Naive B cell (primary cell): ENCODE measurements around the gene ZNF385D. TPM values are rescaled to one million over a fixed set of nuclear protein-coding genes. Genes with fewer than 3 reads are reported as not detected.

Experiments
- ATAC-seq, 2 donors: fragments of 150-1000 bp; cut with Tn5 transposase; 2 replicates each; pipeline ENCODE4 v1.10.0; 2021; ENCODE audit warnings: low read depth in 2 of 2, mild to moderate bottlenecking in 2 of 2, moderate library complexity in 2 of 2
- DNase-seq: peaks from one replicate; pipeline ENCODE4 v3.0.0; 2022
- H3K27ac Mint-ChIP-seq, 6 donors: one replicate each; pipeline ENCODE4 v1.8.0; 2020 to 2022; ENCODE audit warnings: mild to moderate bottlenecking in 6 of 6, mixed read lengths in 6 of 6, moderate library complexity in 5 of 6, inconsistent platforms in 2 of 6
- H3K27me3 Mint-ChIP-seq, 3 donors: one replicate each; pipeline ENCODE4 v1.8.0; 2021 to 2022; ENCODE audit warnings: mixed read lengths in 3 of 3, mild to moderate bottlenecking in 1 of 3
- H3K36me3 Mint-ChIP-seq, 2 donors: one replicate each; pipeline ENCODE4 v1.8.0; 2020 to 2022; ENCODE audit warnings: mixed read lengths in 2 of 2, inconsistent platforms in 1 of 2, mild to moderate bottlenecking in 1 of 2
- H3K4me1 Mint-ChIP-seq, 3 donors: one replicate each; pipeline ENCODE4 v1.8.0; 2020 to 2022; ENCODE audit warnings: mixed read lengths in 3 of 3, inconsistent platforms in 1 of 3, mild to moderate bottlenecking in 1 of 3, moderate library complexity in 1 of 3
- H3K4me3 Mint-ChIP-seq, 8 donors: one replicate each; pipeline ENCODE4 v1.8.0; 2020 to 2022; ENCODE audit warnings: mild to moderate bottlenecking in 8 of 8, mixed read lengths in 8 of 8, moderate library complexity in 8 of 8, inconsistent platforms in 2 of 8
- H3K9me3 Mint-ChIP-seq, 7 donors: one replicate each; pipeline ENCODE4 v1.8.0; 2020 to 2022; ENCODE audit warnings: mixed read lengths in 7 of 7, mild to moderate bottlenecking in 5 of 7, inconsistent platforms in 2 of 7, moderate library complexity in 1 of 7
- polyA plus RNA-seq, 6 donors: library from polyadenylated mRNA; unstranded; fragments of 300-500 nt; fragmentation: Illumina TruSeq; gene quantifications; one replicate each; pipeline ENCODE4 v1.2.3, GENCODE V29; 2021; ENCODE audit warnings: low read depth in 6 of 6

The ZNF385D gene
- polyA plus RNA-seq, 6 donors from 2014 or later = 0.31 to 0.98 (median 0.88) TPM; not detected in 3

DNA sequence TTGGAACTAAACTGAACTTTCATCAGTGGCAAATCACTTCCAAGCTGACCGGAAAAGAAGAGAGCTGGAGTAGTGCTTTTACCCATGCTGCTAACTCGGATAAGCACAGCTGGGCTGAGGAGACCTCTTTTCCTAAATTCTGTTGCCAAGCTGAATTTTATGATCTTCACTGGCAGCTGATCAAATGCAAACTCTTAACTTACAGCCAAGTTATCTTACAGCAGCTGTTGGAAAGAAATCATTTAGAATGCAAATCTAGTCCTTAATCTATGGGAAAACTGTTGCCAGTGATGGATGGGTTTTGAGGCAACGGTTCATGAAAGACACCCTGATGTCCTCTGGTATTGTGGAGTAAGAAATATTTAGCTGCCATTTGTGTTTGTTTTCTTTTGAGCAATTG lies 216.5 kb downstream of the ZNF385D start:
- Mint-ChIP-seq H3K27ac (no peak overlapping the region), H3K4me1 (no peaks in the 10 kb centered on the region), H3K27me3 (no peaks in the 10 kb centered on the region), H3K4me3 (no peak overlapping the region), H3K36me3 (no peaks in the 10 kb centered on the region), H3K9me3 (peaks cover 0 to 16% (median 0%) of the 10 kb centered on the region in 7 donors)
- ATAC-seq (no peak), DNase-seq (no peak)

DNA sequence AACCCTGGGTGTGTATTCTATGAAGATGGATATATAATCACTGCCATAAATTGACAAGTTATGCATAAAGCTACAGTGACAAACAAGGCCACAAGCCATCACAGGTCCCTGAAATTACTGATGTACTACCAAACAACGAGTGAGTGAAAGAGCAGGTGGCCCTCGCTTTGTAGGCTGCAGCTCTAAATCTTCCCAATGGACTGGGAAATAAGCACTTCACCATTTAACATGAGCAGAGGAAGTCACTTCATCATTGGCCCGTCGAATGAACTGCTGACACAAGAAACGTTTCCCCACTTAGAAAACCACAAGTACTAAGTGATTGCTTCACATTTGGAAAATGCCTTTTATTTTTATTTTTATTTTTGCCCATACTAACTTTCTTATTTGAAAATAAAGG lies 218.0 kb downstream of the ZNF385D start:
- Mint-ChIP-seq H3K27ac (no peak overlapping the region), H3K36me3 (no peaks in the 10 kb centered on the region), H3K4me1 (no peaks in the 10 kb centered on the region), H3K9me3 (peaks cover 0 to 16% (median 0%) of the 10 kb centered on the region in 7 donors), H3K4me3 (no peak overlapping the region), H3K27me3 (no peaks in the 10 kb centered on the region)
- ATAC-seq (no peak), DNase-seq (no peak)

DNA sequence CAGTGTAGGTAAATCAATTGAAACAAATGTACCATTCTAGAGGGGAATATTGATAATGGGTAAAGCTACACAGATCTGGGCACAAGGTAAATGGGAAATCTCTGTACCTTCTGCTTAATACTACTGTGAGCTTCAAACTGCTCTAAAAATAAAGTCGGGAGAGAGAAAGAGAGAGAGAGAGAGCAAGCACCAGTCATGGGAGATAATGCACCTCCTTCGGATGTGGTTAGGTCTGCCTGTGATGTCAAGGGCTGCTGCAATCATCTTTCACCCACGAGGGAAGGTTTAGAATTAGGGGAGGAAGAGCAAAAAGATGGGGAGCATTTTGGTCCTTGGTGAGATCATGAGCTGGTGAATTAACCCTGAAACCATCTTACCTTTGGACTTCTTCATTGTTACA lies 219.1 kb downstream of the ZNF385D start:
- Mint-ChIP-seq H3K27me3 (no peaks in the 10 kb centered on the region), H3K27ac (no peak overlapping the region), H3K4me1 (no peaks in the 10 kb centered on the region), H3K9me3 (peaks cover 0 to 16% (median 0%) of the 10 kb centered on the region in 7 donors), H3K36me3 (no peaks in the 10 kb centered on the region), H3K4me3 (no peak overlapping the region)
- ATAC-seq = no peak
- no peak for DNase-seq

DNA sequence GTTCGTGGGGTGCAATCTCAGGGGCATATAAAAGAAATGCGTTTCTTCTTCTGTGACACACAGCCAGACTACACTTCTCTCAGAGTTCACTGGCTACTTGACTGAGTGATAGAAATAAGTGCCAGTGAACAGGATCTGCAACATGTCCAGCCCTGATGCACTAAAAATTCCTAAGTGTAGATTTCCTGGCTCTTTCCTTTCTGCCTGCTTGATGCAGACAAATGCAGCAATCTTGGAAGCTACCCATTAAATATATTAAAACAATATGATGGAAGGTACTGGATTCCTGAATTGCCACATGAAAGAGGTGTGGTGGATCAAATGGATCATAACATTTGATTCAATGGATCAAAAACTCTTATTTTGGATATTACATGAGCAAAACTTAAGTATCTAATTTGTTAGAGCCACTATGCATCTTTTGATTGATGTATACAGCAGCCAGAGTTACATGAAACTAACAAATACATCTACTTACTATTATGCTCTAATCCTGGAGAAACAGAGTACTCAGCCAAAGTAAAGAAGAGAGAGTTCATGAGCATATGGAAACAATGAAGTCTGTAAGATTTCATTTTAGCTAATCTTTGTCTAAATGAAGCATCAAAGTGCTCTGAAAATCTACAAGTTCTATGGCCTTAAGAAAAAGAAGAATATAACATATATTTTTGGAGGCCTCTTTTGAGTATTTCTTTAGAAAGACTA lies 222.6 kb downstream of the ZNF385D start:
- H3K9me3 Mint-ChIP-seq = peaks cover 0 to 12% (median 0%) of the 10 kb centered on the region in 7 donors
- H3K27ac Mint-ChIP-seq = no peak overlapping the region
- ATAC-seq = no peak
- H3K4me1 Mint-ChIP-seq = no peaks in the 10 kb centered on the region
- DNase-seq = no peak
- no peaks in the 10 kb centered on the region for H3K36me3 Mint-ChIP-seq
- H3K27me3 Mint-ChIP-seq = no peaks in the 10 kb centered on the region
- H3K4me3 Mint-ChIP-seq = no peak overlapping the region

DNA sequence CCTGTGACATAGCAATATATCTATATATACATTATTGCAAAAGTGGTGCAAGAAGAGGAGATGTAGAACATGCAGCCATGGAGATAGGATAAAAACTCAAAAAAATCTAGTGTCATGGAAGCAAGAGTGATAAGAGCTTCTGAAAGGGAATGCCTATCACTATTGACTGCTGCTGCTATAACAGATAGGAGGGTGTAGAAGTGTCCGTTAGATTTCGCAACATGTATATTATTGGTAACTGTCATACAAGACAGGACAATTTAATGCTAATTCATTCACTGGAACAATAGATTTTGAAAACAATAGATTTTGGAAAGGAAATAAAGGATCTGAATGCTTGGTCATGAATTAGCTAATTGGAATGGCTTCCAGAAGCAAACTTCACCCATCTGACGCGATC lies 224.5 kb downstream of the ZNF385D start:
- Mint-ChIP-seq H3K27me3 (no peaks in the 10 kb centered on the region), H3K4me1 (no peaks in the 10 kb centered on the region), H3K4me3 (no peak overlapping the region), H3K36me3 (no peaks in the 10 kb centered on the region), H3K27ac (no peak overlapping the region), H3K9me3 (peaks cover 0 to 7% (median 0%) of the 10 kb centered on the region in 7 donors)
- no peak for ATAC-seq
- DNase-seq = no peak

DNA sequence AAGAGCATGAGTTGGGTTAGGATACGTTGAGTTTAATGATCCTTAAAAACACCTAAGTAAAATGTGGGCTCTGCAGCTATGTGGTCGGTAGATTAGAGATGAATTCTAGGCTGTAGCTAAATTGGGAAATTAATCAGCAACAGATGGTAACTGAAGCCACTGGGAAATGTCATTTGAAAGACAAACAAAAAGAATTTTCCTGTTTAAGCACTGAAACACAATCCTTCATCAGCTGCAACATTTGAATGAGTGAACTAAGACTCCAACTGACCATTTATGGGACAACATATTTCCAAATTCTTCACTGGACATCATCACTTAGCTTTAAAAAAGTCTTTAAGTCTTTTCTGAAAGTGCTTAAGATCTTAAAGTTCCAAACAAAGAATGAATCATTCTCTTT lies 226.9 kb downstream of the ZNF385D start:
- no peak for ATAC-seq
- Mint-ChIP-seq H3K27me3 (no peaks in the 10 kb centered on the region), H3K9me3 (peaks cover 0 to 5% (median 0%) of the 10 kb centered on the region in 7 donors), H3K4me1 (no peaks in the 10 kb centered on the region), H3K4me3 (no peak overlapping the region), H3K36me3 (no peaks in the 10 kb centered on the region), H3K27ac (no peak overlapping the region)
- no peak for DNase-seq

DNA sequence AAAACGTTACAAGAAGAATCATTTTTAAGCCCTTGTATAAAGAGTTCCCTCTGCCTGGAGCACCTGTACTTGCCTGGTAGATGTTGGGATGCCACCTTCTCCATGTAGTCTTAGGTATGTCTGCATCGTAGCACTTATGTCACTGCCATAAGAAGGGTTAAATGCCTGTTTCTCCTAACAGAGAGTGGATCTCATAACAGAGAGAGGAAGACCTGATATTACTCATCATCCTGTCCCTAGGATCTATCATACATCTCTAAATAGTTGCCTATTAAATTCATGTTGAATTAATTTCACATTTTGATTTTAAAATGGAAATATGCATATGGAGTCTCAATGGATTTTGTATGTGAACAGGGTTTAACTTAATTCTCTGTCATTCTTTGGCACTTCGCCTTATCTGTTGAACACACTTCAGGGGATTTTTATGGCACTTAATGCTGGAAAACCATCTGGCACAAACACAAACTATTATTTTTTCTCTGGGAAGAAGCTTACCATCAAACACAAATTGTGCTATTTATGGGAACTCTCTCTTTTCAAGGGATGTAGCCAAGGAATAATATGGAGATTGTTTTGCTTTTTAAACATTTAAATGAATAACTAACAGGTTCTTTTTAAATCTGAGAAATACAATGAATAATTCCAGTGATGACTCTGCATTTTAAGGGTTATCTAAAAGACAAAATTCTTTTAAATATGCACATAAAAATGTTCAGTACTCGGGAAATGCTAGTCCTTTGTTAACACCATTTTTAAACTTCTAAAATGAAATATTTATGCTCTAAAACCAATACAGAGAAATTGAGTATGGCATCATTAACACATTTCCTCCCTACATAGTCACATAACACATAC lies 230.7 kb downstream of the ZNF385D start:
- Mint-ChIP-seq H3K36me3 (no peaks in the 10 kb centered on the region), H3K4me1 (no peaks in the 10 kb centered on the region), H3K27ac (peak overlapping the region in 1 of 6 donors; percentile 9), H3K4me3 (no peak overlapping the region), H3K27me3 (no peaks in the 10 kb centered on the region), H3K9me3 (peaks cover 0 to 5% (median 0%) of the 10 kb centered on the region in 7 donors)
- DNase-seq = no peak
- no peak for ATAC-seq

DNA sequence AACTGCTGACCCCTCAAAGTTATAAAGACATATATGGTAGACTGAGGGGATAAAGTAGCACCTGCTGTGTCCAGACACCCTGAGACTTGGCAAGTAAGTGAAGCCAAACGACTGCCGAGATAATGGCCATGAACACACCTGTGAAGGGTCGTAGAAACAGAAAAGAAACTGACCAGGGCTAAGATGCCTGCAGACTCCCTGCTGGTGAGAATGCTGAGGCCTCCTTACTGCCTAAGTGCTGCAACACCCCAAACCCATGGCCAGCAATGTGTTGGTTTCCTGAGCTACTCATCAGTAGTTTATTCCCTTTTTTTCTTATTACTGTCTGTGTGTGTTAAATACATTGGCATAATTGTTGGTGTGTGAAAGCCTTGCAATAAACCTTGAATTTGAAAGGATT lies 233.8 kb downstream of the ZNF385D start:
- peaks cover 0 to 5% (median 0%) of the 10 kb centered on the region in 7 donors for H3K9me3 Mint-ChIP-seq
- no peaks in the 10 kb centered on the region for H3K36me3 Mint-ChIP-seq
- no peaks in the 10 kb centered on the region for H3K4me1 Mint-ChIP-seq
- no peak for DNase-seq
- H3K27me3 Mint-ChIP-seq = no peaks in the 10 kb centered on the region
- no peak for ATAC-seq
- no peak overlapping the region for H3K4me3 Mint-ChIP-seq
- H3K27ac Mint-ChIP-seq = no peak overlapping the region

DNA sequence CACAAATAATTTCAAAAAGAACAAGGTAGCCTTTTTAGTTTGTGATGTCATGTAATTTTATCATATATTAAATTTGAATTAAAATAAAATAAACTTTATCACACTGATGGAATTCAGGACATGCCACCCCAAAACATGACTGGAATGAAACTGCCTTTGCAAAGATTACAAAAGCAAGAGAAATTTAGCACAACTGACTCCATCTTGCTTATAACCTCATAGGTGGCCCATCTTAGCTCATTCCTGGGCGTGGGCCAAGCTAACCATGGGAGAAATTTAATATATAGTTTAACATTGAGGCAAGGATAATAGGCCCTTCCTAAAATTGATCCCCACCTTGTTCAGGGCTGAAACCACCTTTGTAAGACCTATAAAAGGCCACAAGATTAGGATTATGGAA lies 235.6 kb downstream of the ZNF385D start:
- no peak for ATAC-seq
- H3K27ac Mint-ChIP-seq = no peak overlapping the region
- H3K36me3 Mint-ChIP-seq = no peaks in the 10 kb centered on the region
- no peaks in the 10 kb centered on the region for H3K4me1 Mint-ChIP-seq
- DNase-seq = no peak
- H3K9me3 Mint-ChIP-seq = peaks cover 0 to 10% (median 0%) of the 10 kb centered on the region in 7 donors
- H3K4me3 Mint-ChIP-seq = no peak overlapping the region
- no peaks in the 10 kb centered on the region for H3K27me3 Mint-ChIP-seq

DNA sequence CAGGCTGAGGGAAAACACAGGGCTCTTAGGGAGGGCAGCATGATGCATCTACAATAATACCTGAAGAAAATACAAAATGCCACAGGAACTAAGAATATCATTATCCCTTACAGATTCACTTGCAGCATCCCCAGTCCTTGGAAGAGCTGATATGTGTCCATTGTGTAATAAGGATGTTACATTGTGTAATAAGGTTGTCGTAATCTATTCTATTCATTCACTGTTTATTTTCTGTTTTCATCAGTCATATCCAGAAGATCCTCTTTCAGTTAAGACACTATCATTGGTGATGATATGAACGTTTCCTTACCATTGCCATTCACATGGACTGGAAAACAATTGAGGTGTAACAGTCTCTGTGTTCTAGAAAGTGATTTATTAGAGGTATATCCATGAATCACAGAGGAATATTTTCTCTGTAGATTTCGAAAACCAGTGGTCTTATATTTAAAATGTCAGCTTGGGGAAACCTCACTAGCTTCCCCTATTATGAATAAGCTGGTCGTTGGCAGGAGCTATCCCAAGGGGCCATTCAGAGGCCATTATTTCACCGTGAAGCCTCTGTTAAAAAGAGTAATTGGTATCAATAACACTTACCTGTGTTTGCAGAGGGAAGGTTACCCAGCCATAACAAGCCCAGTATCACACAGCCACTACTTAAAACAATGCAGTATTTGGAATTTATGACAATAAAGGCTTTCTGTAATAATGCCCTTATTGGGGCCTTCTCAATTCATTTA lies 241.1 kb downstream of the ZNF385D start:
- ATAC-seq (no peak), DNase-seq (no peak)
- no peaks in the 10 kb centered on the region for H3K4me1 Mint-ChIP-seq
- peaks cover 0 to 12% (median 0%) of the 10 kb centered on the region in 7 donors for H3K9me3 Mint-ChIP-seq
- H3K36me3 Mint-ChIP-seq = no peaks in the 10 kb centered on the region
- no peaks in the 10 kb centered on the region for H3K27me3 Mint-ChIP-seq
- no peak overlapping the region for H3K27ac Mint-ChIP-seq
- H3K4me3 Mint-ChIP-seq = no peak overlapping the region

DNA sequence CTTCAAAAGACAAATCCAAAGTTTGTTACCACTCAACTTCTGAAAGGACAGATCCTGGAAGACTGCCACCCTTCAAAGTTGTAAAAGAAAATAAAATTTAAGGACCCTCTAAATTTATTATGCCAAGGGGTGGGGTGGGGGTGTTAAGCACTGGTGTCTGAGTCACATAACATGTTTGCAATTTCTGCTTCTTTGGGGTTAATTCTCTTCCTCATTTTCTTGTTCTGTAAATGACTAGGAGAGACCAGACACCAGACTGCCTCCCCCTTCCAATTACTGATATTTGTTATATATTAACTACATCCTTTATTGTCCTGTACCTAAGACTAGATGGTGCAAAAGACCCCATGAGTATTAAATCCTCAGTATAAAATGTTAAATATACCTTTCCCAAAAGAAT lies 242.8 kb downstream of the ZNF385D start:
- ATAC-seq = no peak
- H3K36me3 Mint-ChIP-seq = no peaks in the 10 kb centered on the region
- no peak overlapping the region for H3K27ac Mint-ChIP-seq
- peaks cover 0 to 18% (median 0%) of the 10 kb centered on the region in 7 donors for H3K9me3 Mint-ChIP-seq
- H3K4me3 Mint-ChIP-seq = no peak overlapping the region
- no peak for DNase-seq
- H3K4me1 Mint-ChIP-seq = no peaks in the 10 kb centered on the region
- H3K27me3 Mint-ChIP-seq = no peaks in the 10 kb centered on the region

DNA sequence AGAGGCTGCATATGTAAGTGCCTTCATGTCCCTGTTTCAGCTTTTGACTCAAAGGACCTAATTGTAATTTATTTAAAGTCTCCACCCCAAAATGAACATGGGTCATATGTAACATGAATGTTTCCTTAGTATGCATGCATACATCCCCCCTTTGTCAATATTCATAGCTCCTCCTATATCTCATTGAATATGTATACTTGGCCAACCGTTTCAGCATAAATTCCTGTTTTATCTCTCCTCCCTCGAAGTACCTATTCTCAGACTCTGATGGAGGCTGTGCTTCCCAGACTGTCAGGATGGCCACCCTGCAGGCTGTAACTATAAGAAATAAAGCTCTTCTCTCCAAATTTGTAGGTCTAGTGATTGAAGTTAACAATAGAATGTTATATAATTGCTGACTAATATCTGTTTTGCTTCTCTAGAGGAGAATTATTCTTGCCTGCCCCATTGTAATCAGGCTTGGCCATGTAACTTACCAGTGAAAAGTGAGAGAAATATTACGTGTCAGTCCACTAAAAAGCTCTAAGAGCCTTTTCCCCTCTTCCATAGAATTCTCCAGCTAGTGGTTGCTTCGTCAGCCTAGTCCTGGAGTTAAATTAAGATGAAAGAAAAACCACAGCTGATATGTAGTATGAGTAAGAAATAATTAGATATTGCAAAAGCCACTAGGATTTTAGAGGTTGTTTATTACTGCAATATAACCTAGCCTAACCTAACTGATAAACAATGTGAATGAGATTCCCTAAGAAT lies 245.1 kb downstream of the ZNF385D start:
- DNase-seq (no peak), ATAC-seq (no peak)
- no peak overlapping the region for H3K4me3 Mint-ChIP-seq
- peaks cover 0 to 14% (median 0%) of the 10 kb centered on the region in 7 donors for H3K9me3 Mint-ChIP-seq
- no peaks in the 10 kb centered on the region for H3K36me3 Mint-ChIP-seq
- H3K27me3 Mint-ChIP-seq = no peaks in the 10 kb centered on the region
- no peaks in the 10 kb centered on the region for H3K4me1 Mint-ChIP-seq
- H3K27ac Mint-ChIP-seq = no peak overlapping the region

DNA sequence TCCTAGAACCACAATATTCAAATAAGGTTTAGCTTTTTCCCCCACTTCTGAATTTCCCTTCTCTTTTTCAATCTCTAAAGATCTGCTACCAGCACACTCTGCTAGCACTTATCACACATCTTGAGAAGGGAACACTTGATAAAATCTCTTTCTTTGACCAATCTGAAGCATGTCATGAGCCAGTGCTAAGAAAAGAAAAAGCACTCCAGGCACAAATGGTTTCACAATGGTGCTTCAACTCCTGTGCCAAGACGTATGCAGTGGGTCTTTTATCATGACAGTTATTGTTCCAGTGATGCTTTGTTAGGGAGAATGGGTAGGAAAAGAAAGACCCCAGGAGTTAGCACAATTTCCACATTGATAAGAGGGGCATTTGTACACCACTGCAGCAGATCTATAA lies 248.4 kb downstream of the ZNF385D start:
- Mint-ChIP-seq H3K9me3 (peaks cover 0 to 16% (median 0%) of the 10 kb centered on the region in 7 donors), H3K27ac (no peak overlapping the region), H3K36me3 (no peaks in the 10 kb centered on the region), H3K27me3 (no peaks in the 10 kb centered on the region), H3K4me1 (no peaks in the 10 kb centered on the region), H3K4me3 (no peak overlapping the region)
- DNase-seq (no peak), ATAC-seq (no peak)
